ENCODE measurements around the gene SUSD4.

The SUSD4 gene

GRCh38 chr1:223207293-223208066 lies 156.5 kb downstream of the SUSD4 start:
- DNase-seq = no peak

GRCh38 chr1:223204424-223204823 lies 159.6 kb downstream of the SUSD4 start:
- no peak for DNase-seq

GRCh38 chr1:223203694-223204093 lies 160.3 kb downstream of the SUSD4 start:
- DNase-seq = no peak

- DNase-seq = no peak
Observed at GRCh38 chr1:223203034-223203408, 161.0 kb downstream of the SUSD4 start.

DNA sequence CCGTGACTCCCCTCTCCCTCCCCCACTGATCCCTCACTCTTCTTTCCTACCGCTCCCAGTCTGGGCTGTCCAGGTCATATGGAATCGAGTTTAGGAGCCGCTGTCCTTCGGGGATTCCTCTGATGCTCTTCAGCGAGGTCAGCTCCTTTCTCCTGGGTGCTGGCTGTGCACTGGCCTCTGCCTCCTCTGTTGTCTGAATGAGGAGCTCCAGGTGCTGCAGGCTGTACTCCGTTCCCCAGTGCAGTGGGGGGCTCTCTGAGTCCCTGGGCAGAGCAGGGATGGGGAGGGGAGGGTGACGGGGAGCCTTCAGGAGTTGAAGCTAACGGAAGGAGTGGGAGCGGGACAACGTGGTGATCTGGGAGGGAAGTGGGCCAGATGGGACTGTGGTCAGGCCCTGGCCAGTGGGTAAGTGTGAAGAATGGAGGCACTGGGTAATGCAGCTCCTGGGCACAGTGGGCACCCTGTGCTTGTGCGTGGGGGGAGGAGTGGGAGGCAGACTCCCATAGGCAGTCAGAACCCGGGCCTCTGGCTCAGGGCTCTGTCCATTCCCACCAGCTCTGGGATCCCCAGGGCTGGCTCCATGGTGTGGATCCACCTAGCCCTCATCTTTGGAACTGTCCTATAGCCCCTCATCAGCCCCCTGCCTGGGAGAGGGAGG lies 161.5 kb downstream of the SUSD4 start:
- no peak for DNase-seq

- no peak for DNase-seq
Observed at GRCh38 chr1:223201967-223202366, 162.0 kb downstream of the SUSD4 start.

DNA sequence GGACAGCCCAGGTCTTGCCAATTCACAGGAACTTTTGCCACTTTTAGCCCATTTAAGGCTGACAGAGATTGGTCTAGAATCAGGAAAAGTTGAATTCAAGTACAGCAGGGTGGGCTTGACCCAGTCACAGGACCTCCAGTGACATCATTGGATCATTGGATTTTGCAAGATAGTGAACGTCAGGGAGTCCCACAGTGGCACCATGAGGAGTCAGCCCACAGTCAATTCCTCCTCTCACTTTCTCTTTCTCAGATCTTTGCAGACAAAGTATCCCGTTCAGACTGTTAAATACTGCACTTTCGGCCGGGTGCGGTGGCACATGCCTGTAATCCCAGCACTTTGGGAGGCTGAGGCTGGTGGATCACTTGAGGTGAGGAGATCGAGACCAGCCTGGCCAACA lies 163.1 kb downstream of the SUSD4 start:
- no peak for DNase-seq

- no peak for DNase-seq
Observed at GRCh38 chr1:223199094-223199647, 164.8 kb downstream of the SUSD4 start.

GRCh38 chr1:223198628-223198965 lies 165.4 kb downstream of the SUSD4 start:
- no peak for DNase-seq

DNA sequence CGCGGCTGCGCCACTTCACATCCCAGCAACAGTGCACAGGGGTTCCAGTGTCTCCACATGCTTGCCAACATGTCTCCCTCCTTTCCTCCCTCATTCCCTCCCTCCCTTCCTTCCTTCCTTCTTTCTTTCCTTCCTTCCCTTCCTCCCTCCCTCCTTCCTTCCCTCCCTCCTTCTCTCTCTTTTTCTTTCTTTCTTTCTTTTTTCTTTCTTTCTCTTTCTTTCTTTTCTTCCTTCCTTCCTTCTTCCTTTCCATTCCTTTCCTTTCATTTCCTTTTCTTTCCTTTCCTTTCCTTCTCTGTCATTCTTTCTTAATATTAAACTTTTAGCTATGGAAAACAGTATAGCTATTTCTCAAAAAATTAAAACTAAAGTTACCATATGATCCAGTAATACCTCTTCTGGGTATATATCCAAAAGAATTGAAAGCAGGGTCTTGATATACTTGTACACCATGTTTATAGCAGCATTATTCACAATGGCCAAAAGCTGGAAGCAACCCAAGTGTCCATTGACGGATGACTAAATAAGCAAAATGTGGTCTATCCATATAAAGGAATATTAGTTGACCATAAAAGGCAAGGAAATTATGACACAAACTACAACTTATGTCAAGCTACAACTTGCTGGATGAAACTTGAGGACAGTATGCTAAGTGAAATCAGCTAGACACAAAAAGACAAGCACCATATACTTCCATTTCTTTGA lies 165.9 kb downstream of the SUSD4 start:
- DNase-seq = no peak

DNA sequence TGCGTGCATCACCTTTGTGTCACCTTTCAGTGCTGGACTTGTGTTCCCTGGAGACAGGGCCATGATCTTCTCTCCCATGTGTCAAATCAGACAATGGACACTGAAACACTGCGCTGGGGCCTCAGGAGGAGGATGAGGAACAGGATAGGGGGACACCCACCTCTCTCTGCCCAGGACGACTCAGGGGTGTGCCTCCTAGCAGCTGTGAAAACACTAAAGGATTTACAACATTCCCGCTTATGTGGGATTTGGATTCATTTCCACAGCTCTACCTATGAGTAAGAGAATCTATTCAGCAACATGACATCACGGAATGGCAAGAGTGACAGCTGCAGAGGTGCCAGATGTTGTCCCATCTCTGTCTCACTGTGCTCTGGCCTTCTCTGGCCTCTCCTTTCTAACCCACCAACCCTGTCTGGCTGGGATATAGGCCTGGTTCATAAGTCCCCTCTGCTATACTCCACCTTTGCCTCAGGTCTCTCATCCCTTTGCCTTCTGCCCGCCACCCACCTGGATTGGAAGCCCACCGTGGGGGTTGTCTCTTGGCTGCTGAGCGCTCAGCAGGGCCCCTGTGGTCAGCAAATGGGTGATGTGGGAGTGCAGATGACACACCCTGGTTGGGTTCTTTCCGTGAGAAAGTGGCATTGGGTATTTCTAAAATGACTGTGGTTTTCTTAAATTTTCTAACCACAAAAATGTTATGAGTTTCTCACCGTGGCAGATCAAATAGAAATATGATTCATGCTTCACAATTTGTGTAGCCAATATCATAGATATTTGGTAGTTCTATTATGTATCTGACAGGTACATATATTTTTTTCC lies 173.9 kb downstream of the SUSD4 start:
- DNase-seq = peak; percentile 71

GRCh38 chr1:223189525-223189902 lies 174.5 kb downstream of the SUSD4 start:
- DNase-seq = no peak

DNA sequence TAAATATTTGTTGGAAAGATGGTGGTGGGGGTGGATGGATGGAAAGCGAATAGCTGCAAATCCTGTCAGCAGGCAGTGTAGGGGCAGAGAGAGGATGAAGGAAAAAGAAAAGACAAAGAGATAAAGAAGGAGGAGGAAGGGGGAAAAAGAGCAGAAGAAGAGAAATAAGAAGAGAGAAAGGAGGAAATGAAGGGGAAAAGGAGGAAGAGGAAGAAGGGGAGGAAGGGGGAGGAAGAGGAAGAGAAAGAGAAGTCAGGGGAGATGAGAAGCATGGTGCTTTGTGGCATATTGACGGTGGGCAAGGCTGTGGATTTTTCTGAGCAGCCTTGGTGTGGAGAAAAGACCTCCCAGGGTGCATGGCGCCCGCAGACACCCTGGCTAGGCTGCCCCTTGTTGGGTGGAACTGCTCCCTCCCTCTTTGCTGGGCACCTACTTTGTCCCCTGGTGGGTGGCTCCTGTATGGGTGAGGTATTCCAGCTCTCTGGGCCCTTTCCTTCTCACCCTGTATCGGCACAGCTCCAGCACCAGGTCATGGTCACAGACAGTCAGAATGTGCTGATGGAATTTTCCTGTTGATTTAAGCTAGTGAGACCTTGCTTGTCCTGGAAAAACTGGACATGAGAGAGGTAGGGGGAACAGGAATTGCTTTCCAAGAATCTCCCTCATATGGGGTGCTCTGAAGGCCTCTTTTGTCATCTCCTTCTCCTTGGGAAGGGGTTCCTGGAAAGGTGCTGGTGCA lies 175.2 kb downstream of the SUSD4 start:
- DNase-seq = no peak

DNA sequence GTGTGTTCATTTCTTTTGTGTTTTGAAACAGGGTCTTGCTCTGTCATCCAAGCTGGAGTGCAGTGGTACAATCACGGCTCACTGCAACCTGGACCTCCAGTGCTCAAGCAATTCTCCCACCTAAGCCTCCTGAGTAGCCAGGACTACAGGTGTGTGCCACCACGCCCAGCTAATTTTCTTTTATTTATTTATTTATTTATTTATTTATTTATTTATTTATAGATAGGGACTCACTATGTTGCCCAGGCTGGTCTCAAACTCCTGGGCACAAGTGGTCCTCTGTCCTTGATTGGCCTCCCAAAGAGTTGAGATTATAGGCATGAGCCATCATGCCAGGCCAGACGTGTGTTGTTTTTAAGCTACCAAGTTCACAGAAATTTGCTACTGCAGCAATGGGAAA lies 177.2 kb downstream of the SUSD4 start:
- DNase-seq = no peak

- DNase-seq = no peak
Observed at GRCh38 chr1:223183268-223183862, 180.6 kb downstream of the SUSD4 start.

DNA sequence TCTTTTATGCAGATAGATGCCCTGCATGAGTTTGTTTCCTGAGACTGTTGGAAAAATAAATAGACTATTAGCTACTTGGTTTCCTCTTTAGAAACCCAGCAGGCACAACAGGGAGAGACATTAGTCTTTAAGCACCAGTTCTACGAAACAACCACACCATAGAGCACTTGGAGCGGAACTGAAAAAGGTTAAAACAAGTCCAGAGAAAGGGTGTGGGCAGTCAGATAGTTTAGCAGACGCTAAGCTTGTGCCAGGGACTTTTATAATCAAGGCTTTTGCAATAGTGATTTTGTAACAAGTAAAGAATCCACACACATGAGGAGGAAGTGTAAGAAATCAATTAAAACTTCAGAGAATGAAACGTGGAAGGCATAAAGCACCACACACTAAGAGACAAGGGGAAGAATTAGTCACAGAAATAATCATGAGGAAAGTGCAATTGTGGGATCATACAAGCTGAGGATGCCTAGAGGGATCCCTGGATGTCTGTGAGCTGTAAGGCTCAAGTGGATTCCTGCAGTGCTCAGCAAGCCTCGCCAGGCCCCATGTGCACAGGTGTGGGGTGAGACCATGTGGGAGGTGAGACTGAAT lies 183.2 kb downstream of the SUSD4 start:
- no peak for DNase-seq

- DNase-seq = no peak
Observed at GRCh38 chr1:223179786-223180185, 184.2 kb downstream of the SUSD4 start.

DNA sequence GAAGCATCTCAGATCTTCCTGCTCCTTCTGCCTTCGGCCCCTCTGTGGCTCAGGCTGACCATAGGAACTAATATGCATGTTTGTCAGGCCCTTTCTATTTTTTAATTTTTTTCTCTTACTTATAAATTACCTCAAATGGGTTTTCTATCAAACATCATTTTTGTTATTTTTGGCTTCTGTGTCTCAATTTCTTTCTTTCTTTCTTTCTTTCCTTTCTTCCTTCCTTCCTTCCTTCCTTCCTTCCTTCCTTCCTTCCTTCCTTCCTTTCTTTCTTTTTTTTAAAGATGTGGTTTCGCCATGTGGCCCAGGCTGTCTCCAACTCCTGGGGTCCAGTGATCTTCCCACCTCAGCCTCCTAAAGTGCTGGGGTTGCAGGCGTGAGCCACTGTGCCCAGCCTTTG lies 184.7 kb downstream of the SUSD4 start:
- DNase-seq = no peak

- DNase-seq = no peak
Observed at GRCh38 chr1:223177681-223178080, 186.3 kb downstream of the SUSD4 start.

DNA sequence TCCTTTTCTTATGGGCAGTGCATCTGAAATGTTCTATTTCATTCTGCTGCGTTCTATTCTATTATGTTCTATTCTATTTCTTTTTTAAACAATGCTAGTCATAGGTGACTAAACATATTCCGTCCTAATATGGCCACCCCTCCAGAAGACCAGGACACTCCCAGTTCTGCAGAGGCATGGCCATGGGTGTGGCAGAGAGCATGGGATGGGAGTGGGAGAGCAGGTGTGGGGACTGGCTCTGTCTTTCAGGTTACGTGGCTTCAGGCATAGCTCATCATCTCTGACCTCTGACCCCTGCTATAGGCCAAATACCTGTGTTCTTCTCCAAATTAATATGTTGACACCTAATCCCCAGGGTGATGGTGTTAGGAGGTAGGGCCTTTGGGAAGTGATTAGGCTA lies 187.5 kb downstream of the SUSD4 start:
- no peak for DNase-seq

- DNase-seq = no peak
Observed at GRCh38 chr1:223175633-223176032, 188.3 kb downstream of the SUSD4 start.
